ENCODE results near the gene CHD9NB. TPM values are rescaled to one million over a fixed set of nuclear protein-coding genes. Genes with fewer than 3 reads are reported as not detected.

CHD9NB gene
- 1 to 10 TPM in 1 of 2 donors, under 1 TPM in 1; 0.69 to 1.3 TPM for total RNA-seq

GRCh38 chr16:53052519-53053501, at the start of gene CHD9NB:
Gene CHD9NB (minus strand): TSS chr16:53052897. CDS start chr16:53044158, 8,739 bp downstream.

GRCh38 chr16:53054670-53055485, 2.2 kb upstream of the CHD9NB start, which contains the start of gene CHD9:
Gene CHD9 (plus strand): TSS chr16:53054991. CDS start chr16:53156090, 101,099 bp downstream.

Other genes starting within 250 kb of the CHD9NB start
- gene CHD9, start 2.1 kb upstream of the CHD9NB start, total RNA-seq = 10 to 100 TPM; 48.3 to 64.4 TPM

Data from melanocyte of skin (primary cell).